ENCODE results near the gene ALDH1A3.

ALDH1A3 gene

DNA sequence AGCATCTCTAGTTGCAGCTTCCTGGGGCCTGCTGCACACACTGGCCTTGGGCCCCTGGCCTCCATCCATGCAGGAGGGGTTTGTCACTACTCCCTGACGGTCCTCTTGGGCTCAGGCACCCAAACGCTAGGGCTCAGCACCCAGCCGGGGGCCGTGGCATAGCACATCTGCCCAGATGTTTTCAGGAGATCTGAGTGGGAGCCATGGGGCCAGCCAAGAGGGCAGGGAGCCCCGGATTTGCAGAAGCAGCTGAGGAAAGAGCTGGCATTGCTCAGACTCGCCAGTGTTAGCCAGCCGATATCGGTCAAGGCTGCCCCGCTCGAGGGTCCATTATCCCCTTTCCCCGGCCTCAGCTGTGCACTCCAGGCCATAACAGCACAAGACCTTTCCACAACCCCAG is 1.5 kb upstream of the ALDH1A3 start:
- Histone ChIP-seq H3K36me3 (ENCODE audit: insufficient read depth) (no peaks in the 10 kb centered on the region), H4K20me1 (ENCODE audit: insufficient read depth) (no peaks in the 10 kb centered on the region), H3K4me3 (IDR thresholded peaks at IDR 0.05; ENCODE audit: insufficient read depth, low read depth, low read length) (no peak overlapping the region), H3K4me2 (no peak overlapping the region), H3K79me2 (ENCODE audit: insufficient read depth, low read depth) (no peaks in the 10 kb centered on the region), H3K4me1 (ENCODE audit: low read depth, poor library complexity, severe bottlenecking) (no peaks in the 10 kb centered on the region), H2AFZ (ENCODE audit: low read depth) (no peak overlapping the region), H3K27ac (no peak overlapping the region), H3K27me3 (ENCODE audit: insufficient read depth, low read depth) (no peaks in the 10 kb centered on the region), H3K9ac (no peak overlapping the region)
- TF ChIP-seq, protein P1, sequence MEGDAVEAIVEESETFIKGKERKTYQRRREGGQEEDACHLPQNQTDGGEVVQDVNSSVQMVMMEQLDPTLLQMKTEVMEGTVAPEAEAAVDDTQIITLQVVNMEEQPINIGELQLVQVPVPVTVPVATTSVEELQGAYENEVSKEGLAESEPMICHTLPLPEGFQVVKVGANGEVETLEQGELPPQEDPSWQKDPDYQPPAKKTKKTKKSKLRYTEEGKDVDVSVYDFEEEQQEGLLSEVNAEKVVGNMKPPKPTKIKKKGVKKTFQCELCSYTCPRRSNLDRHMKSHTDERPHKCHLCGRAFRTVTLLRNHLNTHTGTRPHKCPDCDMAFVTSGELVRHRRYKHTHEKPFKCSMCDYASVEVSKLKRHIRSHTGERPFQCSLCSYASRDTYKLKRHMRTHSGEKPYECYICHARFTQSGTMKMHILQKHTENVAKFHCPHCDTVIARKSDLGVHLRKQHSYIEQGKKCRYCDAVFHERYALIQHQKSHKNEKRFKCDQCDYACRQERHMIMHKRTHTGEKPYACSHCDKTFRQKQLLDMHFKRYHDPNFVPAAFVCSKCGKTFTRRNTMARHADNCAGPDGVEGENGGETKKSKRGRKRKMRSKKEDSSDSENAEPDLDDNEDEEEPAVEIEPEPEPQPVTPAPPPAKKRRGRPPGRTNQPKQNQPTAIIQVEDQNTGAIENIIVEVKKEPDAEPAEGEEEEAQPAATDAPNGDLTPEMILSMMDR (conservative IDR thresholded peaks at IDR 0.05; ENCODE audit: low read depth, low read length): no peak

DNA sequence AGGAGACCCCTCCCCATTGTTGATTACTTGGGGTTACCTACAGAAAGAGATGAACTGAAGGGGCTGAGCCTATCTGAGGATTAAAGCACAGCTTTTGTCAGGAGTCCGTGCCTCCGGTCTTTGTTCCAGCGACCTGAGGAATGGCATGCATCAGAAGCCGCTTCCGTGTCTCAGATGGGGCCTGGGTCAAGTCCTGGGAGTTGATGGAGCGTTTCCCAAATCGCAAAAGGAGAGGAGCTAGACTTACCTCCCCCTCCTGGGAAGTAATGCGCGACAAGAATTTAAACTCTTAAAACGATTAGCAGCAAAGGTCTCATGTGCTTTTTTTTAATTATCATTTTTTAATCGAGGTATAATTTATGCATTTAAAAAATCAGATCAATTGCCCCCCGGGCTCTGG is 983 bp upstream of the ALDH1A3 start:
- H3K27ac ChIP-seq: no peak overlapping the region
- H3K79me2 ChIP-seq (ENCODE audit: insufficient read depth, low read depth): no peaks in the 10 kb centered on the region
- no peak overlapping the region for H3K9ac ChIP-seq
- no peaks in the 10 kb centered on the region for H3K27me3 ChIP-seq (ENCODE audit: insufficient read depth, low read depth)
- H3K4me3 ChIP-seq (IDR thresholded peaks at IDR 0.05; ENCODE audit: insufficient read depth, low read depth, low read length): no peak overlapping the region
- no peaks in the 10 kb centered on the region for H3K4me1 ChIP-seq (ENCODE audit: low read depth, poor library complexity, severe bottlenecking)
- H3K36me3 ChIP-seq (ENCODE audit: insufficient read depth): no peaks in the 10 kb centered on the region
- TF ChIP-seq, protein P1 (conservative IDR thresholded peaks at IDR 0.05; ENCODE audit: low read depth, low read length): no peak
- no peaks in the 10 kb centered on the region for H4K20me1 ChIP-seq (ENCODE audit: insufficient read depth)
- no peak overlapping the region for H3K4me2 ChIP-seq
- no peak overlapping the region for H2AFZ ChIP-seq (ENCODE audit: low read depth)

DNA sequence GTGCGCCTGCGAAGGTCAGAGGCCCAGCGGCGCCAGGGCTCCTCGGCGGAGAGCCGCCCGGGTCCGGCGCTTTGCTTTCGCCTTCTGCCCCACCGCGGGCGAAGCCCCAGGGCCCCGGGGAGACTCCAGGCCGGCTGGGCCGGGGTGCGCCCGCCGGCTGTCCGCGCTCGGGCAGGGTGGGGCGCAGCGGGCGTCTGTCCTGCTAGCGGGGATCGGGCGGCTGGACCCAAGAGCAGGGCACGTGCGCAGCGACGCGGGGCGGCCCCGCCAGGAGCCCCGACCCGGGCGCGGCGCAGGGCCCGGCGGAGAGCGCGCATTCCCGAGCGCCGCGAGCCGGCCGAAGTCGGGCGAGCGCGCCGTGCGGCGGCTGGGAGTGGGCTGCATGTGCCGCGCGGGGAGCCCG is 569 bp upstream of the ALDH1A3 start:
- Histone ChIP-seq H3K79me2 (ENCODE audit: insufficient read depth, low read depth) (no peaks in the 10 kb centered on the region), H3K27ac (no peak overlapping the region), H3K4me1 (ENCODE audit: low read depth, poor library complexity, severe bottlenecking) (no peaks in the 10 kb centered on the region), H3K36me3 (ENCODE audit: insufficient read depth) (no peaks in the 10 kb centered on the region), H3K9ac (no peak overlapping the region), H4K20me1 (ENCODE audit: insufficient read depth) (no peaks in the 10 kb centered on the region), H2AFZ (ENCODE audit: low read depth) (no peak overlapping the region), H3K27me3 (ENCODE audit: insufficient read depth, low read depth) (no peaks in the 10 kb centered on the region), H3K4me2 (no peak overlapping the region), H3K4me3 (IDR thresholded peaks at IDR 0.05; ENCODE audit: insufficient read depth, low read depth, low read length) (no peak overlapping the region)
- TF ChIP-seq, protein P1 (conservative IDR thresholded peaks at IDR 0.05; ENCODE audit: low read depth, low read length): no peak

DNA sequence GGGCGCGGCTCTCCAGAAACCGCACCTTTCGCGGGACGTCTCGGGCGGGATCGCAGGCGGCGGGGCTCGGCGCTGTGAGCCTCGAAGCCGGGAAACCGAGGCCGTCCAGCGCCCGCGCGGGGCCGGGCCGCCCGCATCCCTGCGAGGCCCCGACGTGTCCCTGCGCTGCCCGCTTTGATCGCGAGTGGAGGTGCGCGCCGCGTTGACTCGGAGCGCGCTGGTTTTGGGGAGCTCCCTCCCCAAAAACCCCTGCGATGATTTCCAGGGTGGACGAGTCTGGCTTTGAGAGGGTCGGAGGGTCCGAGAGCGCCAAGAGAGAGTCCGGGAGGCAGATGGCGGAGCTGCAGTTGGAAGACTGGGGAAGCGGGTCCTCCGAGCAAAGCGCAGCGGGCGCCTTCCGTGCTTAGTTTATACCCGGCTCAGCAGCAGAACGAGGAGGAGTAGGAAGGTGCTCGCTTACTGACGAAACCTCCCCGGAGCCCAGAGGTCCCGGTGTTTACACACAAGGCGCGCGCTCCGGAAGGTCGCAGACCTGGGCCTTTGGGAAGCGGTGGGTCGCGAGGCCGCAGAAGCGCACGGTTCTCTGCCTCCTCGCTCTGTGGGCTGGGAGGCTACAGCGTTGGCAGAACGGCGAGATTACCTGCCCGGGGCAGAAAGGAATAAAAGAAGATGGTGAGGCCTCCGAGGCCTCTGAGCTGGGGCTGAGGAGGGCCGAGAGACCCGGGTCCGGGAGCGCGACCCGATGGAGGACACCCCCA is 687 bp downstream of the ALDH1A3 start:
- Histone ChIP-seq H2AFZ (ENCODE audit: low read depth) (no peak overlapping the region), H3K4me2 (no peak overlapping the region), H3K36me3 (ENCODE audit: insufficient read depth) (no peaks in the 10 kb centered on the region), H4K20me1 (ENCODE audit: insufficient read depth) (no peaks in the 10 kb centered on the region), H3K79me2 (ENCODE audit: insufficient read depth, low read depth) (no peaks in the 10 kb centered on the region), H3K9ac (no peak overlapping the region), H3K27me3 (ENCODE audit: insufficient read depth, low read depth) (no peaks in the 10 kb centered on the region), H3K4me1 (ENCODE audit: low read depth, poor library complexity, severe bottlenecking) (no peaks in the 10 kb centered on the region), H3K4me3 (IDR thresholded peaks at IDR 0.05; ENCODE audit: insufficient read depth, low read depth, low read length) (no peak overlapping the region), H3K27ac (no peak overlapping the region)
- TF ChIP-seq, protein P1 (conservative IDR thresholded peaks at IDR 0.05; ENCODE audit: low read depth, low read length): no peak

Data from KMS-11 (cell line).